Stimulated activated naive CD8-positive, alpha-beta T cell treated with anti-CD3 and anti-CD28 coated beads, Interleukin-15, amount 100 ng/mL, for 72 hours (primary cell): Measurements from ENCODE around the gene OSBPL10.
"Not testable (repeated sequence)": the region's sequence is repeated elsewhere in the genome, so short reads cannot be mapped to it uniquely, and the experiment has no call there.

Experiments
- ATAC-seq: fragments of 150-1000 bp; cut with Tn5 transposase; 2 replicates; pipeline ENCODE4 v1.10.0; 2021; ENCODE audit warnings: mild to moderate bottlenecking, moderate library complexity
- DNase-seq, 2 donors: peaks; one replicate each; pipeline ENCODE4 v3.0.0; 2021 to 2022
- H3K27ac Mint-ChIP-seq, 2 donors: one replicate each; pipeline ENCODE4 v1.8.0; 2022; ENCODE audit warnings: mild to moderate bottlenecking in 2 of 2, mixed read lengths in 2 of 2, moderate library complexity in 2 of 2
- H3K27me3 Mint-ChIP-seq: one replicate; pipeline ENCODE4 v1.8.0; 2022; ENCODE audit warnings: mixed read lengths
- H3K4me1 Mint-ChIP-seq: one replicate; pipeline ENCODE4 v1.8.0; 2022; ENCODE audit warnings: mild to moderate bottlenecking, mixed read lengths
- H3K4me3 Mint-ChIP-seq, 2 donors: one replicate each; pipeline ENCODE4 v1.8.0; 2022; ENCODE audit warnings: mild to moderate bottlenecking in 2 of 2, mixed read lengths in 2 of 2, moderate library complexity in 1 of 2
- H3K9me3 Mint-ChIP-seq, 2 donors: one replicate each; pipeline ENCODE4 v1.8.0; 2022; ENCODE audit warnings: mixed read lengths in 2 of 2

The OSBPL10 gene

GRCh38 chr3:31692751-31693150 is 288.3 kb downstream of the OSBPL10 start:
- Mint-ChIP-seq H3K9me3 (peaks cover 9 to 13% of the 10 kb centered on the region in 2 donors), H3K27me3 (no peaks in the 10 kb centered on the region), H3K27ac (peak overlapping the region in 1 of 2 donors; percentile 29), H3K4me1 (peaks cover 5% of the 10 kb centered on the region), H3K4me3 (no peak overlapping the region)
- ATAC-seq (no peak), DNase-seq (no peak)

- DNase-seq, result no peak
- Mint-ChIP-seq H3K4me1 (peaks cover 5% of the 10 kb centered on the region), H3K27me3 (no peaks in the 10 kb centered on the region), H3K27ac (no peak overlapping the region), H3K9me3 (peaks cover 9 to 13% of the 10 kb centered on the region in 2 donors), H3K4me3 (no peak overlapping the region)
- no peak for ATAC-seq
Observed at GRCh38 chr3:31690771-31691170, 290.3 kb downstream of the OSBPL10 start.

- H3K9me3 Mint-ChIP-seq, result peaks cover 9 to 13% of the 10 kb centered on the region in 2 donors
- H3K4me1 Mint-ChIP-seq, DNase-seq, H3K27me3 Mint-ChIP-seq, H3K4me3 Mint-ChIP-seq, H3K27ac Mint-ChIP-seq, ATAC-seq: not testable (repeated sequence)
Observed at GRCh38 chr3:31689523-31689922, 291.5 kb downstream of the OSBPL10 start.

GRCh38 chr3:31688984-31689383 is 292.1 kb downstream of the OSBPL10 start:
- no peaks in the 10 kb centered on the region for H3K27me3 Mint-ChIP-seq
- ATAC-seq (no peak), DNase-seq (no peak)
- H3K4me3 Mint-ChIP-seq, result no peak overlapping the region
- peaks cover 9 to 13% of the 10 kb centered on the region in 2 donors for H3K9me3 Mint-ChIP-seq
- peaks cover 5% of the 10 kb centered on the region for H3K4me1 Mint-ChIP-seq
- no peak overlapping the region for H3K27ac Mint-ChIP-seq

GRCh38 chr3:31687020-31687802 is 293.9 kb downstream of the OSBPL10 start:
- no peaks in the 10 kb centered on the region for H3K27me3 Mint-ChIP-seq
- peaks cover 9 to 13% of the 10 kb centered on the region in 2 donors for H3K9me3 Mint-ChIP-seq
- H3K4me1 Mint-ChIP-seq, result peaks cover 5% of the 10 kb centered on the region
- H3K27ac Mint-ChIP-seq, result no peak overlapping the region
- no peak overlapping the region for H3K4me3 Mint-ChIP-seq
- ATAC-seq (no peak), DNase-seq (no peak)

GRCh38 chr3:31680072-31680870 is 300.8 kb downstream of the OSBPL10 start:
- no peak for DNase-seq
- no peaks in the 10 kb centered on the region for H3K9me3 Mint-ChIP-seq
- no peaks in the 10 kb centered on the region for H3K27me3 Mint-ChIP-seq
- H3K4me3 Mint-ChIP-seq, result no peak overlapping the region
- no peak overlapping the region for H3K27ac Mint-ChIP-seq
- peaks cover 5% of the 10 kb centered on the region for H3K4me1 Mint-ChIP-seq
- no peak for ATAC-seq

- ATAC-seq (no peak), DNase-seq (no peak)
- H3K9me3 Mint-ChIP-seq, result no peaks in the 10 kb centered on the region
- no peaks in the 10 kb centered on the region for H3K27me3 Mint-ChIP-seq
- H3K4me3 Mint-ChIP-seq, result no peak overlapping the region
- H3K4me1 Mint-ChIP-seq, result peaks cover 5% of the 10 kb centered on the region
- H3K27ac Mint-ChIP-seq, result no peak overlapping the region
Observed at GRCh38 chr3:31676556-31676955, 304.5 kb downstream of the OSBPL10 start.

- no peaks in the 10 kb centered on the region for H3K27me3 Mint-ChIP-seq
- no peak for DNase-seq
- no peak for ATAC-seq
- H3K9me3 Mint-ChIP-seq, result peaks cover 0 to 7% of the 10 kb centered on the region in 2 donors
- no peak overlapping the region for H3K4me3 Mint-ChIP-seq
- no peak overlapping the region for H3K27ac Mint-ChIP-seq
- peaks cover 3% of the 10 kb centered on the region for H3K4me1 Mint-ChIP-seq
Observed at GRCh38 chr3:31673950-31674349, 307.1 kb downstream of the OSBPL10 start.

- no peak for ATAC-seq
- Mint-ChIP-seq H3K27me3 (no peaks in the 10 kb centered on the region), H3K4me1 (no peaks in the 10 kb centered on the region), H3K4me3 (no peak overlapping the region), H3K27ac (no peak overlapping the region), H3K9me3 (peaks cover 0 to 7% of the 10 kb centered on the region in 2 donors)
- no peak for DNase-seq
Observed at GRCh38 chr3:31671976-31672375, 309.1 kb downstream of the OSBPL10 start.

- peak overlapping the region in 1 of 2 donors; percentile 15 for H3K27ac Mint-ChIP-seq
- H3K4me3 Mint-ChIP-seq, result no peak overlapping the region
- no peaks in the 10 kb centered on the region for H3K4me1 Mint-ChIP-seq
- ATAC-seq (no peak), DNase-seq (no peak)
- H3K27me3 Mint-ChIP-seq, result no peaks in the 10 kb centered on the region
- peaks cover 0 to 7% of the 10 kb centered on the region in 2 donors for H3K9me3 Mint-ChIP-seq
Observed at GRCh38 chr3:31671451-31671850, 309.6 kb downstream of the OSBPL10 start.

- H3K27ac Mint-ChIP-seq, result no peak overlapping the region
Observed at GRCh38 chr3:31670722-31671121, 310.3 kb downstream of the OSBPL10 start.

GRCh38 chr3:31670136-31670535 is 310.9 kb downstream of the OSBPL10 start:
- DNase-seq, result no peak
- H3K27ac Mint-ChIP-seq, result no peak overlapping the region
- peaks cover 0 to 7% of the 10 kb centered on the region in 2 donors for H3K9me3 Mint-ChIP-seq
- ATAC-seq, result no peak
- no peaks in the 10 kb centered on the region for H3K4me1 Mint-ChIP-seq
- H3K27me3 Mint-ChIP-seq, result no peaks in the 10 kb centered on the region
- H3K4me3 Mint-ChIP-seq, result no peak overlapping the region

More at GRCh38 chr3:31670722-31671121, 310.3 kb downstream of the OSBPL10 start:
- H3K9me3 Mint-ChIP-seq, result peaks cover 0 to 7% of the 10 kb centered on the region in 2 donors
- no peak overlapping the region for H3K4me3 Mint-ChIP-seq
- no peak for DNase-seq
- no peaks in the 10 kb centered on the region for H3K27me3 Mint-ChIP-seq
- ATAC-seq, result no peak
- no peaks in the 10 kb centered on the region for H3K4me1 Mint-ChIP-seq

- Mint-ChIP-seq H3K9me3 (peaks cover 0 to 7% of the 10 kb centered on the region in 2 donors), H3K27ac (no peak overlapping the region), H3K27me3 (no peaks in the 10 kb centered on the region), H3K4me3 (no peak overlapping the region), H3K4me1 (no peaks in the 10 kb centered on the region)
- DNase-seq (no peak), ATAC-seq (no peak)
Observed at GRCh38 chr3:31668242-31668641, 312.8 kb downstream of the OSBPL10 start.

GRCh38 chr3:31667582-31667981 is 313.5 kb downstream of the OSBPL10 start:
- H3K27me3 Mint-ChIP-seq, result no peaks in the 10 kb centered on the region
- H3K4me3 Mint-ChIP-seq, result no peak overlapping the region
- H3K4me1 Mint-ChIP-seq, result no peaks in the 10 kb centered on the region
- DNase-seq (no peak), ATAC-seq (no peak)
- H3K9me3 Mint-ChIP-seq, result peaks cover 0 to 7% of the 10 kb centered on the region in 2 donors
- H3K27ac Mint-ChIP-seq, result no peak overlapping the region

GRCh38 chr3:31664031-31664430 is 317.0 kb downstream of the OSBPL10 start:
- no peak overlapping the region for H3K27ac Mint-ChIP-seq
- H3K27me3 Mint-ChIP-seq, result no peaks in the 10 kb centered on the region

More at GRCh38 chr3:31664031-31664430, 317.0 kb downstream of the OSBPL10 start:
- Mint-ChIP-seq H3K4me3 (no peak overlapping the region), H3K4me1 (no peaks in the 10 kb centered on the region), H3K9me3 (peaks cover 0 to 3% of the 10 kb centered on the region in 2 donors)
- DNase-seq (no peak), ATAC-seq (no peak)
